ENCODE results near the gene CPNE7. TPM values are rescaled to one million over a fixed set of nuclear protein-coding genes. Genes with fewer than 3 reads are reported as not detected.

CPNE7 gene
- total and polyA plus RNA-seq, 2 donors (not counting 1 experiment from before 2014, with no cell fraction given) = 0.51 to 0.76 TPM

DNA sequence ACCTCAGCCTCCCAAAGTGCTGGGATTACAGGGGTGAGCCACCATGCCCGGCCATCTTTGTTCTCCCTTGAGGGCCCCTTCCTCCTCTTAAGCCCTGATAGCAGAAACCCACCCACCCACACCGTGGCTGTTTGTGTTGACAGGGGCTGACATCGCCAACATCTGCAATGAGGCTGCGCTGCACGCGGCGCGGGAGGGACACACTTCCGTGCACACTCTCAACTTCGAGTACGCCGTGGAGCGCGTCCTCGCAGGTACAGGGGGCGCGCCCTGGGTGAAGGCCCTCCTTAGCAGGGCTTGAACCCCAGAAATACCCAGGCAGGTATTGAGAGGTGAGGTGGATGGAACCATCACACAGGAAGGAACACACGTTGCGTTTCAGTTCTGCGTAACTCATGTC is 27.7 kb upstream of the CPNE7 start:
- Histone ChIP-seq H3K79me2 (ENCODE audit: control insufficient read depth, insufficient read depth, low read length) (peaks cover 22% of the 10 kb centered on the region), H3K4me1 (ENCODE audit: control insufficient read depth in 2 of 2, insufficient read depth in 2 of 2, low read length in 2 of 2) (peaks cover 0 to 3% of the 10 kb centered on the region in 2 donors), H3K9me3 (ENCODE audit: control extremely low read depth in 1 of 3, control insufficient read depth in 2 of 3, insufficient read depth in 1 of 3, low read length in 2 of 3) (no peaks in the 10 kb centered on the region), H4K20me1 (ENCODE audit: control insufficient read depth, insufficient read depth, low read length, poor library complexity, severe bottlenecking) (no peaks in the 10 kb centered on the region), H2AFZ (ENCODE audit: insufficient read depth, low read depth, low read length, poor library complexity, severe bottlenecking) (no peak overlapping the region), H3K27me3 (replicated peaks in 1 of 4; ENCODE audit: control extremely low read depth in 1 of 4, control insufficient read depth in 3 of 4, insufficient read depth in 4 of 4, low read length in 3 of 4) (no peaks in the 10 kb centered on the region), H3K36me3 (replicated peaks in 1 of 2; ENCODE audit: control extremely low read depth in 1 of 2, control insufficient read depth in 1 of 2, extremely low read depth in 1 of 2, insufficient read depth in 2 of 2, low read length in 1 of 2) (peaks cover 9 to 63% of the 10 kb centered on the region in 2 experiments), H3K4me3 (ENCODE audit: control extremely low read depth in 1 of 5, extremely low read depth in 1 of 5, insufficient read depth in 1 of 5, low read depth in 2 of 5, low read length in 4 of 5) (no peak overlapping the region), H3K27ac (ENCODE audit: low read length in 2 of 2) (no peak overlapping the region), H3K4me2 (replicated peaks; ENCODE audit: low read depth, low read length, poor library complexity, severe bottlenecking) (no peak overlapping the region), H3K9ac (ENCODE audit: low read length) (no peak overlapping the region)
- no peak overlapping the region for H3K4me3 Mint-ChIP-seq
- POLR2A ChIA-PET = no interaction called here
- peaks cover 2% of the 10 kb centered on the region for H3K4me1 Mint-ChIP-seq
- H3K9me3 Mint-ChIP-seq (ENCODE audit: insufficient read depth) = no peaks in the 10 kb centered on the region
- 96% methylated on average over 17 of the region's 20 CpGs for WGBS (ENCODE audit: insufficient coverage)
- DNase-seq = no peak
- ATAC-seq (ENCODE audit: low read depth) = no peak
- no peak for TF ChIP-seq EZH2 (IDR thresholded peaks at IDR 0.05; ENCODE audit: borderline replicate concordance, insufficient read depth, low read depth, low read length, poor library complexity, severe bottlenecking)
- TF ChIP-seq, protein P1, sequence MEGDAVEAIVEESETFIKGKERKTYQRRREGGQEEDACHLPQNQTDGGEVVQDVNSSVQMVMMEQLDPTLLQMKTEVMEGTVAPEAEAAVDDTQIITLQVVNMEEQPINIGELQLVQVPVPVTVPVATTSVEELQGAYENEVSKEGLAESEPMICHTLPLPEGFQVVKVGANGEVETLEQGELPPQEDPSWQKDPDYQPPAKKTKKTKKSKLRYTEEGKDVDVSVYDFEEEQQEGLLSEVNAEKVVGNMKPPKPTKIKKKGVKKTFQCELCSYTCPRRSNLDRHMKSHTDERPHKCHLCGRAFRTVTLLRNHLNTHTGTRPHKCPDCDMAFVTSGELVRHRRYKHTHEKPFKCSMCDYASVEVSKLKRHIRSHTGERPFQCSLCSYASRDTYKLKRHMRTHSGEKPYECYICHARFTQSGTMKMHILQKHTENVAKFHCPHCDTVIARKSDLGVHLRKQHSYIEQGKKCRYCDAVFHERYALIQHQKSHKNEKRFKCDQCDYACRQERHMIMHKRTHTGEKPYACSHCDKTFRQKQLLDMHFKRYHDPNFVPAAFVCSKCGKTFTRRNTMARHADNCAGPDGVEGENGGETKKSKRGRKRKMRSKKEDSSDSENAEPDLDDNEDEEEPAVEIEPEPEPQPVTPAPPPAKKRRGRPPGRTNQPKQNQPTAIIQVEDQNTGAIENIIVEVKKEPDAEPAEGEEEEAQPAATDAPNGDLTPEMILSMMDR (IDR thresholded peaks at IDR 0.05) = no peak
- intact Hi-C loops (cut with micrococcal nuclease) = no loop called here
- CTCF ChIA-PET = no interaction called here
- no peaks in the 10 kb centered on the region for H3K27me3 Mint-ChIP-seq
- no peak overlapping the region for H3K27ac Mint-ChIP-seq

GRCh38 chr16:89548344-89549006 is 27.1 kb upstream of the CPNE7 start:
- H2AFZ ChIP-seq (ENCODE audit: insufficient read depth, low read depth, low read length, poor library complexity, severe bottlenecking) = no peak overlapping the region
- Mint-ChIP-seq H3K4me3 (no peak overlapping the region), H3K4me1 (peaks cover 2% of the 10 kb centered on the region), H3K27me3 (no peaks in the 10 kb centered on the region), H3K27ac (no peak overlapping the region), H3K9me3 (ENCODE audit: insufficient read depth) (no peaks in the 10 kb centered on the region)
- peaks cover 0 to 3% of the 10 kb centered on the region in 2 donors for H3K4me1 ChIP-seq (ENCODE audit: control insufficient read depth in 2 of 2, insufficient read depth in 2 of 2, low read length in 2 of 2)
- intact Hi-C loops (cut with micrococcal nuclease) = no loop called here
- H3K79me2 ChIP-seq (ENCODE audit: control insufficient read depth, insufficient read depth, low read length) = peaks cover 22% of the 10 kb centered on the region
- no peak overlapping the region for H3K4me2 ChIP-seq (replicated peaks; ENCODE audit: low read depth, low read length, poor library complexity, severe bottlenecking)
- WGBS (ENCODE audit: insufficient coverage) = 68% methylated on average over 28 of the region's 28 CpGs
- TF ChIP-seq EZH2 (IDR thresholded peaks at IDR 0.05; ENCODE audit: borderline replicate concordance, insufficient read depth, low read depth, low read length, poor library complexity, severe bottlenecking) = no peak
- TF ChIP-seq, protein P1 (IDR thresholded peaks at IDR 0.05) = no peak
- no peak for ATAC-seq (ENCODE audit: low read depth)
- H3K9me3 ChIP-seq (ENCODE audit: control extremely low read depth in 1 of 3, control insufficient read depth in 2 of 3, insufficient read depth in 1 of 3, low read length in 2 of 3) = no peaks in the 10 kb centered on the region
- H3K9ac ChIP-seq (ENCODE audit: low read length) = no peak overlapping the region
- H3K27me3 ChIP-seq (replicated peaks in 1 of 4; ENCODE audit: control extremely low read depth in 1 of 4, control insufficient read depth in 3 of 4, insufficient read depth in 4 of 4, low read length in 3 of 4) = no peaks in the 10 kb centered on the region
- no peak overlapping the region for H3K27ac ChIP-seq (ENCODE audit: low read length in 2 of 2)
- peaks cover 9 to 63% of the 10 kb centered on the region in 2 experiments for H3K36me3 ChIP-seq (replicated peaks in 1 of 2; ENCODE audit: control extremely low read depth in 1 of 2, control insufficient read depth in 1 of 2, extremely low read depth in 1 of 2, insufficient read depth in 2 of 2, low read length in 1 of 2)
- ChIA-PET CTCF (interaction anchor here (1.1 to 1.3 kb wide), 3 partner anchors 9 to 280 kb away, joined by 3 read pairs; no protein-coding TSS in a partner anchor), POLR2A (no interaction called here)
- H3K4me3 ChIP-seq (ENCODE audit: control extremely low read depth in 1 of 5, extremely low read depth in 1 of 5, insufficient read depth in 1 of 5, low read depth in 2 of 5, low read length in 4 of 5) = no peak overlapping the region
- H4K20me1 ChIP-seq (ENCODE audit: control insufficient read depth, insufficient read depth, low read length, poor library complexity, severe bottlenecking) = no peaks in the 10 kb centered on the region
- DNase-seq = no peak

Data from B cell (primary cell).